WTC11 (cell line): ENCODE results near the gene SF3B2. TPM values are rescaled to one million over a fixed set of nuclear protein-coding genes. Genes with fewer than 3 reads are reported as not detected.
A peak's percentile ranks its signal among the peaks of the same experiment; 100 is the strongest.

Experiments
- ATAC-seq: fragments of 200-7000 bp; cut with Tn5 transposase; 2 replicates; pipeline ENCODE4 v1.10.0; 2021; ENCODE audit warnings: mild to moderate bottlenecking, moderate library complexity
- CTCF ChIA-PET: fragments of 300-600 bp; sonication (Branson Sonifier 250); formaldehyde crosslinking; loops from one replicate; lab custom pipeline; 2021; ENCODE audit warnings: antibody characterized with exemption; lab: Charles Lee
- POLR2A ChIA-PET: fragments of 350-600 bp; sonication (Branson Sonifier 250); formaldehyde crosslinking; loops from one replicate; lab custom pipeline; 2021; ENCODE audit warnings: antibody characterized with exemption; lab: Charles Lee
- DNase-seq: peaks from one replicate; pipeline ENCODE4 v3.0.0; 2021; ENCODE audit warnings: low spot score
- H3K27ac Mint-ChIP-seq: 2 replicates; pipeline ENCODE4 v1.8.0; 2021; ENCODE audit warnings: mixed read lengths
- H3K27me3 Mint-ChIP-seq: 2 replicates; pipeline ENCODE4 v1.8.0; 2021; ENCODE audit warnings: low read depth, mild to moderate bottlenecking, moderate library complexity, mixed read lengths
- H3K36me3 Mint-ChIP-seq: 2 replicates; pipeline ENCODE4 v1.8.0; 2021; ENCODE audit warnings: mixed read lengths
- H3K4me1 Mint-ChIP-seq: 2 replicates; pipeline ENCODE4 v1.8.0; 2022; ENCODE audit warnings: mixed read lengths
- H3K4me3 Mint-ChIP-seq: 2 replicates; pipeline ENCODE4 v1.8.0; 2021; ENCODE audit warnings: mild to moderate bottlenecking, moderate library complexity, mixed read lengths
- H3K9me3 Mint-ChIP-seq: 2 replicates; pipeline ENCODE4 v1.8.0; 2021; ENCODE audit warnings: mixed read lengths
- EMX1 ChIP-seq: fragments of 250-450 bp; sonication (Bioruptor Pico); IDR thresholded peaks from 2 replicates; pipeline ENCODE4 v1.8.0; 2021; ENCODE audit warnings: mild to moderate bottlenecking
- ESRRA ChIP-seq: sonication (generic); formaldehyde crosslinking; IDR thresholded peaks from 2 replicates; pipeline ENCODE4 v1.8.1; 2022; ENCODE audit warnings: mild to moderate bottlenecking, missing genetic modification reagents, borderline replicate concordance
- FOXJ3 ChIP-seq: sonication (generic); formaldehyde crosslinking; IDR thresholded peaks from 2 replicates; pipeline ENCODE4 v1.9.0; 2021; ENCODE audit warnings: missing genetic modification reagents, mild to moderate bottlenecking, borderline replicate concordance
- IRF2 ChIP-seq: sonication (generic); formaldehyde crosslinking; IDR thresholded peaks from 2 replicates; pipeline ENCODE4 v1.8.0; 2022; ENCODE audit warnings: low read depth, missing genetic modification reagents, borderline replicate concordance
- JUN ChIP-seq: sonication (generic); formaldehyde crosslinking; IDR thresholded peaks from 2 replicates; pipeline ENCODE4 v1.8.0; 2023; ENCODE audit warnings: mild to moderate bottlenecking, missing genetic modification reagents
- NFE2L1 ChIP-seq: sonication (generic); formaldehyde crosslinking; IDR thresholded peaks from 2 replicates; pipeline ENCODE4 v1.8.1; 2023; ENCODE audit warnings: missing genetic modification reagents
- NR2C2 ChIP-seq: sonication (generic); formaldehyde crosslinking; IDR thresholded peaks from 2 replicates; pipeline ENCODE4 v1.8.0; 2022; ENCODE audit warnings: mild to moderate bottlenecking, missing genetic modification reagents
- TEAD4 ChIP-seq: sonication (generic); formaldehyde crosslinking; IDR thresholded peaks from 2 replicates; pipeline ENCODE4 v1.8.0; 2022; ENCODE audit warnings: mild to moderate bottlenecking, missing genetic modification reagents
- ZNF121 ChIP-seq: sonication (generic); formaldehyde crosslinking; IDR thresholded peaks from 2 replicates; pipeline ENCODE4 v1.8.0; 2023; ENCODE audit warnings: missing genetic modification reagents
- ZNF138 ChIP-seq: sonication (generic); formaldehyde crosslinking; conservative IDR thresholded peaks from 2 replicates; pipeline ENCODE4 v1.8.1; 2022; ENCODE audit warnings: mild to moderate bottlenecking, moderate library complexity, missing genetic modification reagents
- ZNF219 ChIP-seq: sonication (generic); formaldehyde crosslinking; IDR thresholded peaks from 2 replicates; pipeline ENCODE4 v1.8.0; 2023; ENCODE audit warnings: missing genetic modification reagents, mild to moderate bottlenecking, borderline replicate concordance
- ZNF263 ChIP-seq: sonication (generic); formaldehyde crosslinking; IDR thresholded peaks from 2 replicates; pipeline ENCODE4 v1.8.1; 2022; ENCODE audit warnings: low read depth, mild to moderate bottlenecking, moderate library complexity, missing genetic modification reagents
- ZNF317 ChIP-seq: sonication (generic); formaldehyde crosslinking; IDR thresholded peaks from 2 replicates; pipeline ENCODE4 v1.8.1; 2023; ENCODE audit warnings: low read depth, mild to moderate bottlenecking, moderate library complexity, missing genetic modification reagents, borderline replicate concordance
- ZNF423 ChIP-seq: fragments of 250-450 bp; sonication (Bioruptor Pico); IDR thresholded peaks from 2 replicates; pipeline ENCODE4 v2.1.2; 2022; ENCODE audit warnings: mild to moderate bottlenecking, moderate library complexity
- ZNF671 ChIP-seq: fragments of 250-450 bp; sonication (Bioruptor Pico); IDR thresholded peaks from 2 replicates; pipeline ENCODE4 v1.8.0; 2021; ENCODE audit warnings: mild to moderate bottlenecking
- total RNA-seq: library from RNA; stranded (reverse); gene quantifications from 3 replicates; pipeline ENCODE4 v1.2.3, GENCODE V29; 2021
- TF ChIP-seq, protein P1 (sequence below): sonication (generic); formaldehyde crosslinking; IDR thresholded peaks from 2 replicates; pipeline ENCODE4 v1.8.1; 2023; ENCODE audit warnings: mild to moderate bottlenecking, missing genetic modification reagents
- TF ChIP-seq, protein P2 (sequence below): fragments of 250-450 bp; sonication (Bioruptor Pico); IDR thresholded peaks from 2 replicates; pipeline ENCODE4 v1.9.0; 2021; ENCODE audit warnings: mild to moderate bottlenecking
- TF ChIP-seq, protein P3 (sequence below): sonication (generic); formaldehyde crosslinking; conservative IDR thresholded peaks from 2 replicates; pipeline ENCODE4 v1.8.1; 2022; ENCODE audit warnings: mild to moderate bottlenecking, missing genetic modification reagents
- TF ChIP-seq, protein P4 (sequence below): sonication (generic); formaldehyde crosslinking; IDR thresholded peaks from 2 replicates; pipeline ENCODE4 v1.8.1; 2023; ENCODE audit warnings: mild to moderate bottlenecking, missing genetic modification reagents
- TF ChIP-seq, protein P5 (sequence below): sonication (generic); formaldehyde crosslinking; IDR thresholded peaks from 2 replicates; pipeline ENCODE4 v1.8.0; 2023; ENCODE audit warnings: mild to moderate bottlenecking, missing genetic modification reagents
- TF ChIP-seq, protein P6 (sequence below): sonication (generic); formaldehyde crosslinking; IDR thresholded peaks from 2 replicates; pipeline ENCODE4 v1.8.0; 2023; ENCODE audit warnings: missing genetic modification reagents, mild to moderate bottlenecking, borderline replicate concordance

SF3B2 gene
- total RNA-seq, 1 experiment from 2014 or later = 295 TPM

DNA sequence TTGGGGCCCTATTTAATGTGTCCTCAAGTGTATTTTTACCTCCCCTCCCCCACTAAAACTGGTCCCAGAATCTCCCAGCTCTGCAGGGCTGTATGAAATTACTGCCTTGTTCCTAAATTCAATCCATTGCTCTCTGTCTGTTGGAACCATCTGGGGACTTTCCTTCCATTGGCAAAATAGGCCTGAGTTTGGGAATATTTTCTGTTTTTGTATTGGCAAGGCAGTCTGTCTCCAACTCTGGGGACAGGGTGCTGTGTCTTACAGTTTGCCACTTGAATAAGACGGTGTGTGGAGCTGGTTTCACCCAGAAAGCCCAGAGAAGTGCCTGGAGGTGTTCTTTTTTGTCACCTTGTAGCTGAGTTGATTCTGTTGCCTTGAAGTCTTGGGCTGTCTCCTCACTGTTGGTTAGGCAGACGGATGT is 19.2 kb downstream of the SF3B2 start:
- CTCF ChIA-PET = interaction anchor here (1.4 to 4.7 kb wide), 4 partner anchors 19 to 212 kb away, joined by 4 to 43 read pairs (median 22); partner anchors contain the start of genes MUS81 and SF3B2
- TF ChIP-seq ZNF138 (CRISPR knock-in tag) (no peak), NR2C2 (CRISPR knock-in tag) (no peak), ZNF317 (no peak), JUN (no peak), FOXJ3 (CRISPR knock-in tag) (no peak)
- TF ChIP-seq, all 79 proteins: peak for 0
- Mint-ChIP-seq H3K27ac (no peak overlapping the region; the same call in 1 of the 2 replicates), H3K4me3 (peak overlapping the region; percentile 88), H3K9me3 (no peaks in the 10 kb centered on the region), H3K4me1 (peaks cover 26% of the 10 kb centered on the region), H3K36me3 (peaks cover 35% of the 10 kb centered on the region), H3K27me3 (no peaks in the 10 kb centered on the region)
- DNase-seq (no peak), ATAC-seq (no peak)
- POLR2A ChIA-PET = no interaction called here

DNA sequence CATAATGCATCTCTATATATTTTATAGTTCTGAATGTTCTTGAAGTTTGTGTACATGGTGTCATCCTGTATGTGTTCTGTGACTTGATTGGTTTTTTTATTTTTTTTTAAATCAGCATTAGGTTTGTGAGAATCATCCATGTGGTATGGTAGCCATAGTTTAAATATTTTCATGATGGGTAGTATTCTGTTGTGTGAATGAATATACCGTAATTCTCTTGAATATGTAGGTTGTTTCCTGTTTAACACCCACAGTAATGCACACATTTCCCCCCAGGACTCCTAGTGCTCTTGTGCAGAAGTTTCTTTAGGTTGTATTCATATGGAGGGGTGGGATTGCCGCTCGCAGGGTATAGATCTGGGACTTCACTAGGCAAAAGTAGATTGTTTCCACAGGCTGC is 19.9 kb downstream of the SF3B2 start:
- ATAC-seq = no peak
- ChIA-PET POLR2A (no interaction called here), CTCF (interaction anchor here (1.4 to 2.1 kb wide), 2 partner anchors 27 to 212 kb away, joined by 4 to 10 read pairs; partner anchors contain the start of gene MUS81)
- H3K27me3 Mint-ChIP-seq = no peaks in the 10 kb centered on the region
- DNase-seq = no peak
- peaks cover 28% of the 10 kb centered on the region for H3K36me3 Mint-ChIP-seq
- H3K27ac Mint-ChIP-seq = no peak overlapping the region
- H3K4me1 Mint-ChIP-seq = peaks cover 26% of the 10 kb centered on the region
- H3K4me3 Mint-ChIP-seq = peak overlapping the region; percentile 88
- no peaks in the 10 kb centered on the region for H3K9me3 Mint-ChIP-seq
- TF ChIP-seq, protein P1, sequence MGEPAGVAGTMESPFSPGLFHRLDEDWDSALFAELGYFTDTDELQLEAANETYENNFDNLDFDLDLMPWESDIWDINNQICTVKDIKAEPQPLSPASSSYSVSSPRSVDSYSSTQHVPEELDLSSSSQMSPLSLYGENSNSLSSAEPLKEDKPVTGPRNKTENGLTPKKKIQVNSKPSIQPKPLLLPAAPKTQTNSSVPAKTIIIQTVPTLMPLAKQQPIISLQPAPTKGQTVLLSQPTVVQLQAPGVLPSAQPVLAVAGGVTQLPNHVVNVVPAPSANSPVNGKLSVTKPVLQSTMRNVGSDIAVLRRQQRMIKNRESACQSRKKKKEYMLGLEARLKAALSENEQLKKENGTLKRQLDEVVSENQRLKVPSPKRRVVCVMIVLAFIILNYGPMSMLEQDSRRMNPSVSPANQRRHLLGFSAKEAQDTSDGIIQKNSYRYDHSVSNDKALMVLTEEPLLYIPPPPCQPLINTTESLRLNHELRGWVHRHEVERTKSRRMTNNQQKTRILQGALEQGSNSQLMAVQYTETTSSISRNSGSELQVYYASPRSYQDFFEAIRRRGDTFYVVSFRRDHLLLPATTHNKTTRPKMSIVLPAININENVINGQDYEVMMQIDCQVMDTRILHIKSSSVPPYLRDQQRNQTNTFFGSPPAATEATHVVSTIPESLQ (CRISPR knock-in tag) = no peak
- TF ChIP-seq, protein P2, sequence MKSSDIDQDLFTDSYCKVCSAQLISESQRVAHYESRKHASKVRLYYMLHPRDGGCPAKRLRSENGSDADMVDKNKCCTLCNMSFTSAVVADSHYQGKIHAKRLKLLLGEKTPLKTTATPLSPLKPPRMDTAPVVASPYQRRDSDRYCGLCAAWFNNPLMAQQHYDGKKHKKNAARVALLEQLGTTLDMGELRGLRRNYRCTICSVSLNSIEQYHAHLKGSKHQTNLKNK (CRISPR knock-in tag) = no peak
- no peak for TF ChIP-seq ZNF219
- TF ChIP-seq, protein P3, sequence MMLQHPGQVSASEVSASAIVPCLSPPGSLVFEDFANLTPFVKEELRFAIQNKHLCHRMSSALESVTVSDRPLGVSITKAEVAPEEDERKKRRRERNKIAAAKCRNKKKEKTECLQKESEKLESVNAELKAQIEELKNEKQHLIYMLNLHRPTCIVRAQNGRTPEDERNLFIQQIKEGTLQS (CRISPR knock-in tag) = no peak
- TF ChIP-seq ZNF263 (CRISPR knock-in tag) = no peak
- no peak for TF ChIP-seq ZNF423 (CRISPR knock-in tag)
- TF ChIP-seq ZNF121 = no peak
- no peak for TF ChIP-seq TEAD4 (CRISPR knock-in tag)
- no peak for TF ChIP-seq ESRRA (CRISPR knock-in tag)
- TF ChIP-seq EMX1 (CRISPR knock-in tag) = no peak
- TF ChIP-seq, protein P4, sequence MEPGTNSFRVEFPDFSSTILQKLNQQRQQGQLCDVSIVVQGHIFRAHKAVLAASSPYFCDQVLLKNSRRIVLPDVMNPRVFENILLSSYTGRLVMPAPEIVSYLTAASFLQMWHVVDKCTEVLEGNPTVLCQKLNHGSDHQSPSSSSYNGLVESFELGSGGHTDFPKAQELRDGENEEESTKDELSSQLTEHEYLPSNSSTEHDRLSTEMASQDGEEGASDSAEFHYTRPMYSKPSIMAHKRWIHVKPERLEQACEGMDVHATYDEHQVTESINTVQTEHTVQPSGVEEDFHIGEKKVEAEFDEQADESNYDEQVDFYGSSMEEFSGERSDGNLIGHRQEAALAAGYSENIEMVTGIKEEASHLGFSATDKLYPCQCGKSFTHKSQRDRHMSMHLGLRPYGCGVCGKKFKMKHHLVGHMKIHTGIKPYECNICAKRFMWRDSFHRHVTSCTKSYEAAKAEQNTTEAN = no peak
- no peak for TF ChIP-seq ZNF671 (CRISPR knock-in tag)
- no peak for TF ChIP-seq IRF2
- no peak for TF ChIP-seq NFE2L1 (CRISPR knock-in tag)
- TF ChIP-seq, protein P5, sequence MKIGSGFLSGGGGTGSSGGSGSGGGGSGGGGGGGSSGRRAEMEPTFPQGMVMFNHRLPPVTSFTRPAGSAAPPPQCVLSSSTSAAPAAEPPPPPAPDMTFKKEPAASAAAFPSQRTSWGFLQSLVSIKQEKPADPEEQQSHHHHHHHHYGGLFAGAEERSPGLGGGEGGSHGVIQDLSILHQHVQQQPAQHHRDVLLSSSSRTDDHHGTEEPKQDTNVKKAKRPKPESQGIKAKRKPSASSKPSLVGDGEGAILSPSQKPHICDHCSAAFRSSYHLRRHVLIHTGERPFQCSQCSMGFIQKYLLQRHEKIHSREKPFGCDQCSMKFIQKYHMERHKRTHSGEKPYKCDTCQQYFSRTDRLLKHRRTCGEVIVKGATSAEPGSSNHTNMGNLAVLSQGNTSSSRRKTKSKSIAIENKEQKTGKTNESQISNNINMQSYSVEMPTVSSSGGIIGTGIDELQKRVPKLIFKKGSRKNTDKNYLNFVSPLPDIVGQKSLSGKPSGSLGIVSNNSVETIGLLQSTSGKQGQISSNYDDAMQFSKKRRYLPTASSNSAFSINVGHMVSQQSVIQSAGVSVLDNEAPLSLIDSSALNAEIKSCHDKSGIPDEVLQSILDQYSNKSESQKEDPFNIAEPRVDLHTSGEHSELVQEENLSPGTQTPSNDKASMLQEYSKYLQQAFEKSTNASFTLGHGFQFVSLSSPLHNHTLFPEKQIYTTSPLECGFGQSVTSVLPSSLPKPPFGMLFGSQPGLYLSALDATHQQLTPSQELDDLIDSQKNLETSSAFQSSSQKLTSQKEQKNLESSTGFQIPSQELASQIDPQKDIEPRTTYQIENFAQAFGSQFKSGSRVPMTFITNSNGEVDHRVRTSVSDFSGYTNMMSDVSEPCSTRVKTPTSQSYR (CRISPR knock-in tag) = no peak
- TF ChIP-seq, protein P6, sequence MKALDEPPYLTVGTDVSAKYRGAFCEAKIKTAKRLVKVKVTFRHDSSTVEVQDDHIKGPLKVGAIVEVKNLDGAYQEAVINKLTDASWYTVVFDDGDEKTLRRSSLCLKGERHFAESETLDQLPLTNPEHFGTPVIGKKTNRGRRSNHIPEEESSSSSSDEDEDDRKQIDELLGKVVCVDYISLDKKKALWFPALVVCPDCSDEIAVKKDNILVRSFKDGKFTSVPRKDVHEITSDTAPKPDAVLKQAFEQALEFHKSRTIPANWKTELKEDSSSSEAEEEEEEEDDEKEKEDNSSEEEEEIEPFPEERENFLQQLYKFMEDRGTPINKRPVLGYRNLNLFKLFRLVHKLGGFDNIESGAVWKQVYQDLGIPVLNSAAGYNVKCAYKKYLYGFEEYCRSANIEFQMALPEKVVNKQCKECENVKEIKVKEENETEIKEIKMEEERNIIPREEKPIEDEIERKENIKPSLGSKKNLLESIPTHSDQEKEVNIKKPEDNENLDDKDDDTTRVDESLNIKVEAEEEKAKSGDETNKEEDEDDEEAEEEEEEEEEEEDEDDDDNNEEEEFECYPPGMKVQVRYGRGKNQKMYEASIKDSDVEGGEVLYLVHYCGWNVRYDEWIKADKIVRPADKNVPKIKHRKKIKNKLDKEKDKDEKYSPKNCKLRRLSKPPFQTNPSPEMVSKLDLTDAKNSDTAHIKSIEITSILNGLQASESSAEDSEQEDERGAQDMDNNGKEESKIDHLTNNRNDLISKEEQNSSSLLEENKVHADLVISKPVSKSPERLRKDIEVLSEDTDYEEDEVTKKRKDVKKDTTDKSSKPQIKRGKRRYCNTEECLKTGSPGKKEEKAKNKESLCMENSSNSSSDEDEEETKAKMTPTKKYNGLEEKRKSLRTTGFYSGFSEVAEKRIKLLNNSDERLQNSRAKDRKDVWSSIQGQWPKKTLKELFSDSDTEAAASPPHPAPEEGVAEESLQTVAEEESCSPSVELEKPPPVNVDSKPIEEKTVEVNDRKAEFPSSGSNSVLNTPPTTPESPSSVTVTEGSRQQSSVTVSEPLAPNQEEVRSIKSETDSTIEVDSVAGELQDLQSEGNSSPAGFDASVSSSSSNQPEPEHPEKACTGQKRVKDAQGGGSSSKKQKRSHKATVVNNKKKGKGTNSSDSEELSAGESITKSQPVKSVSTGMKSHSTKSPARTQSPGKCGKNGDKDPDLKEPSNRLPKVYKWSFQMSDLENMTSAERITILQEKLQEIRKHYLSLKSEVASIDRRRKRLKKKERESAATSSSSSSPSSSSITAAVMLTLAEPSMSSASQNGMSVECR (CRISPR knock-in tag) = no peak
